Vagina (tissue), 2 donors: Measurements from ENCODE around the gene TBCEL. TPM values are rescaled to one million over a fixed set of nuclear protein-coding genes. Genes with fewer than 3 reads are reported as not detected.

ENCODE experiments used
- DNase-seq, 2 donors: peaks; one replicate each; pipeline ENCODE4 v3.0.0-alpha.2; 2017; ENCODE audit errors: extremely low spot score in 2 of 2
- H3K27ac ChIP-seq: fragments of 200-600 bp; sonication (generic); one replicate; pipeline ENCODE4 v1.5.1; 2019
- H3K27me3 ChIP-seq: fragments of 200-600 bp; sonication (generic); one replicate; pipeline ENCODE4 v1.5.1; 2019
- H3K36me3 ChIP-seq, 2 donors: fragments of 200-600 bp; sonication (generic); one replicate each; pipeline ENCODE4 v1.5.1; 2017 to 2019
- H3K4me1 ChIP-seq: fragments of 200-600 bp; sonication (generic); one replicate; pipeline ENCODE4 v1.5.1; 2019
- H3K4me3 ChIP-seq, 2 donors: fragments of 200-600 bp; sonication (generic); 1 replicate in 1 of 2; 2 replicates in 1 of 2; pipeline ENCODE4 v1.5.1; 2016 to 2019
- H3K9me3 ChIP-seq: fragments of 200-600 bp; sonication (generic); one replicate; pipeline ENCODE4 v1.5.1; 2019
- CTCF ChIP-seq, 3 experiments: fragments of 450-650 bp in 2 of 3; fragments of 200-600 bp in 1 of 3; sonication (generic) in 1 of 3; IDR thresholded peaks; one replicate each; pipeline ENCODE4 v1.5.1; 2017 to 2019; ENCODE audit warnings: antibody characterized with exemption in 3 of 3, mild to moderate bottlenecking in 2 of 3, moderate library complexity in 2 of 3
- POLR2A ChIP-seq, 2 donors: fragments of 450-650 bp; IDR thresholded peaks; one replicate each; pipeline ENCODE4 v1.6.1; 2017; ENCODE audit warnings: antibody characterized with exemption in 2 of 2, mild to moderate bottlenecking in 2 of 2, moderate library complexity in 2 of 2
- POLR2AphosphoS5 ChIP-seq, 2 donors: sonication (generic); formaldehyde crosslinking; IDR thresholded peaks; one replicate each; pipeline ENCODE4 v1.9.0; 2017; ENCODE audit warnings: antibody characterized with exemption in 2 of 2, mild to moderate bottlenecking in 2 of 2, low read depth in 1 of 2; ENCODE audit not compliant: insufficient read depth in 1 of 2
- intact Hi-C: fragments of 100-400 bp; cut with DNase I; formaldehyde crosslinking; loops from one replicate; pipeline ENCODE4 v1.15.1; 2023
- total RNA-seq: library from RNA; depleted of rRNA; stranded (reverse); fragments of >200 nt; gene quantifications from one replicate; pipeline ENCODE4 v1.2.3, GENCODE V29; 2016

TBCEL gene
- total RNA-seq, 1 donor from 2014 or later = 19.2 TPM

- intact Hi-C loops = no loop called here
These were observed 95.5 kb downstream of the TBCEL start for GRCh38 chr11:121119440-121119839.

GRCh38 chr11:121122328-121122727 lies 98.4 kb downstream of the TBCEL start:
- intact Hi-C loops = no loop called here
- Histone ChIP-seq H3K4me1 (no peaks in the 10 kb centered on the region), H3K9me3 (no peaks in the 10 kb centered on the region), H3K36me3 (no peaks in the 10 kb centered on the region), H3K4me3 (no peak overlapping the region), H3K27ac (no peak overlapping the region), H3K27me3 (no peaks in the 10 kb centered on the region)
- DNase-seq = no peak
- TF ChIP-seq POLR2A (IDR thresholded peaks at IDR 0.05) (no peak), CTCF (IDR thresholded peaks at IDR 0.05) (no peak), POLR2AphosphoS5 (IDR thresholded peaks at IDR 0.05; ENCODE audit: insufficient read depth in 1 of 2, low read depth in 1 of 2) (no peak)

More at GRCh38 chr11:121119440-121119839, 95.5 kb downstream of the TBCEL start:
- H3K36me3 ChIP-seq = no peaks in the 10 kb centered on the region
- no peaks in the 10 kb centered on the region for H3K27me3 ChIP-seq
- TF ChIP-seq CTCF (IDR thresholded peaks at IDR 0.05) (no peak), POLR2AphosphoS5 (IDR thresholded peaks at IDR 0.05; ENCODE audit: insufficient read depth in 1 of 2, low read depth in 1 of 2) (no peak), POLR2A (IDR thresholded peaks at IDR 0.05) (no peak)
- H3K9me3 ChIP-seq = no peaks in the 10 kb centered on the region
- DNase-seq = no peak
- no peak overlapping the region for H3K4me3 ChIP-seq
- no peaks in the 10 kb centered on the region for H3K4me1 ChIP-seq
- no peak overlapping the region for H3K27ac ChIP-seq

GRCh38 chr11:121123496-121124069 lies 99.7 kb downstream of the TBCEL start:
- TF ChIP-seq POLR2AphosphoS5 (IDR thresholded peaks at IDR 0.05; ENCODE audit: insufficient read depth in 1 of 2, low read depth in 1 of 2) (no peak), CTCF (IDR thresholded peaks at IDR 0.05) (no peak), POLR2A (IDR thresholded peaks at IDR 0.05) (no peak)
- intact Hi-C loops = no loop called here
- no peak for DNase-seq

GRCh38 chr11:121127809-121128208 lies 103.9 kb downstream of the TBCEL start:
- no peak overlapping the region for H3K27ac ChIP-seq
- intact Hi-C loops = no loop called here
- H3K4me3 ChIP-seq = no peak overlapping the region
- H3K36me3 ChIP-seq = no peaks in the 10 kb centered on the region
- TF ChIP-seq POLR2AphosphoS5 (IDR thresholded peaks at IDR 0.05; ENCODE audit: insufficient read depth in 1 of 2, low read depth in 1 of 2) (no peak), CTCF (IDR thresholded peaks at IDR 0.05) (no peak), POLR2A (IDR thresholded peaks at IDR 0.05) (no peak)
- H3K27me3 ChIP-seq = no peaks in the 10 kb centered on the region
- H3K4me1 ChIP-seq = no peaks in the 10 kb centered on the region
- DNase-seq = no peak
- no peaks in the 10 kb centered on the region for H3K9me3 ChIP-seq

More at GRCh38 chr11:121123496-121124069, 99.7 kb downstream of the TBCEL start:
- H3K4me1 ChIP-seq = no peaks in the 10 kb centered on the region
- H3K27ac ChIP-seq = no peak overlapping the region
- H3K4me3 ChIP-seq = no peak overlapping the region
- no peaks in the 10 kb centered on the region for H3K27me3 ChIP-seq
- H3K36me3 ChIP-seq = no peaks in the 10 kb centered on the region
- no peaks in the 10 kb centered on the region for H3K9me3 ChIP-seq
